T-helper 1 cell (primary cell): ENCODE results near the gene CARD19.
"Not testable (repeated sequence)": the region's sequence is repeated elsewhere in the genome, so short reads cannot be mapped to it uniquely, and the experiment has no call there.

ENCODE experiments used
- DNase-seq, 5 donors: peaks; one replicate each; pipeline ENCODE4 v3.0.0-alpha.2; 2012 to 2020

CARD19 gene

GRCh38 chr9:93134015-93134739, 38.2 kb downstream of the CARD19 start, which contains the start of gene NINJ1:
Gene NINJ1 (minus strand): TSS chr9:93134251. CDS start chr9:93134217, 34 bp downstream.
- DNase-seq, result peak; percentile 79 to 85 (median 81)

GRCh38 chr9:93134740-93135444, 38.9 kb downstream of the CARD19 start:
- no peak for DNase-seq

GRCh38 chr9:93136011-93136440, 40.0 kb downstream of the CARD19 start:
- DNase-seq, result no peak

GRCh38 chr9:93137362-93137761, 41.3 kb downstream of the CARD19 start:
- no peak for DNase-seq

GRCh38 chr9:93138171-93138764, 42.3 kb downstream of the CARD19 start:
- DNase-seq, result peak in 1 of 5 donors; percentile 45

- no peak for DNase-seq
Observed at GRCh38 chr9:93139365-93140182, 43.6 kb downstream of the CARD19 start.

- DNase-seq, result no peak
Observed at GRCh38 chr9:93141771-93142483, 45.9 kb downstream of the CARD19 start.

- peak; percentile 38 to 71 (median 60) for DNase-seq
Observed at GRCh38 chr9:93143830-93144530, 48.0 kb downstream of the CARD19 start.

- not testable (repeated sequence) for DNase-seq
Observed at GRCh38 chr9:93146696-93147095, 50.7 kb downstream of the CARD19 start.

- no peak for DNase-seq
Observed at GRCh38 chr9:93147632-93148031, 51.6 kb downstream of the CARD19 start.

- no peak for DNase-seq
Observed at GRCh38 chr9:93148721-93149120, 52.7 kb downstream of the CARD19 start.

GRCh38 chr9:93149361-93149760, 53.3 kb downstream of the CARD19 start:
- peak in 1 of 5 donors; percentile 17 for DNase-seq

GRCh38 chr9:93151097-93151784, 55.2 kb downstream of the CARD19 start:
- no peak for DNase-seq

- peak in 2 of 5 donors; percentile 32 to 47 for DNase-seq
Observed at GRCh38 chr9:93154293-93154903, 58.4 kb downstream of the CARD19 start.

- no peak for DNase-seq
Observed at GRCh38 chr9:93155716-93156474, 59.9 kb downstream of the CARD19 start.

GRCh38 chr9:93156475-93157008, 60.5 kb downstream of the CARD19 start:
- DNase-seq, result peak in 1 of 5 donors; percentile 94

GRCh38 chr9:93159601-93160471, 63.8 kb downstream of the CARD19 start:
- peak; percentile 36 to 63 (median 51) for DNase-seq
